ENCODE measurements around the gene SLC35B2. TPM values are rescaled to one million over a fixed set of nuclear protein-coding genes. Genes with fewer than 3 reads are reported as not detected.

SLC35B2 gene
- total RNA-seq, 2 donors from 2014 or later = 42.7 to 52.2 TPM

- Histone ChIP-seq H3K27ac (no peak overlapping the region), H3K4me1 (peaks cover 4% of the 10 kb centered on the region), H3K36me3 (no peaks in the 10 kb centered on the region), H3K4me3 (no peak overlapping the region), H3K27me3 (no peaks in the 10 kb centered on the region), H3K9me3 (no peaks in the 10 kb centered on the region), H3K9ac (ENCODE audit: low read depth in 2 of 2, low read length in 2 of 2) (peak overlapping the region in 1 of 2 donors; percentile 55)
- no peak for DNase-seq
- intact Hi-C loops (cut with DNase I) = no loop called here
- TF ChIP-seq CTCF (IDR thresholded peaks at IDR 0.05) = no peak
Measured at GRCh38 chr6:44217332-44218143, 39.8 kb downstream of the SLC35B2 start.

DNA sequence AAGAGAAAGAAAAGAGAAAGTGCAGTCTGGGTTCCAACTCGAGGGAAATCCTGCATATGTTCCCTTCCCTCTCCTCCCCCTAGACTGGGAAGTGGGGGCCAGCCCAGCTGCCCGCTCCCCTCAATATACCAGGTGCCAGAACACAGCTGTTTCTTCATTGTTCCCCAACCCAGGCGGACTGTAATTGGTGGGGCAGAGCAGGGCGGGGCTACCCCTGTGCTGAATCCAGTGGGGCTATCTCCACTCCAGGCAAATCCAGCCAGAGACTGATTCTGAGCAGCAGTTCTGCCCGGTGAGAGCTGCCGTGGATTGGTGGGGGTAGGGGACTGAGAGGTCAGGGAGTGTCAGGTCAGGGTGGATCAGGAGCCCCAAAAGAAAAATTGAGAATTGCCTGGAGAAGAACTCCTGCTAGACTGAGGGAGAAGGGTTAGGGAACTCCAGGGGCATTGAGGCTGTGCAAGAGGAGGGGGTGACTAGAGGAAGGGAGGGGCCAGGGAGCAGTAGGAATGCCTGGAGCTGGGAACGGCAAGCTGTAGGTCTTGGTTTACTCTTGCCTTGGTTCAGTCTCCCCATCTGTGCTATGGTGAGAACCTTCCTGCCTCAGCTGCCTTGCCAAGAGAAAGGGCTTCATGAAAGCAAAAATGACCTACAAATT, 40.5 kb downstream of the SLC35B2 start, which contains the start of gene MYMX:
Gene MYMX (plus strand): TSS at position 250 of the 655 bp plus-strand sequence. CDS start 546 bp downstream, outside the sequence.
- DNase-seq = no peak
- intact Hi-C loops (cut with DNase I) = no loop called here
- Histone ChIP-seq H3K9ac (ENCODE audit: low read depth in 2 of 2, low read length in 2 of 2) (peak within 1 kb of the TSS; percentile 30 to 55), H3K27me3 (no peaks in the 10 kb centered on the region), H3K4me1 (peaks cover 2% of the 10 kb centered on the region), H3K36me3 (no peaks in the 10 kb centered on the region), H3K4me3 (no peak within 1 kb of the TSS), H3K27ac (no peak within 1 kb of the TSS), H3K9me3 (no peaks in the 10 kb centered on the region)
- TF ChIP-seq CTCF (IDR thresholded peaks at IDR 0.05) = no peak

- DNase-seq = no peak
- H3K9me3 ChIP-seq = no peaks in the 10 kb centered on the region
- no peak overlapping the region for H3K9ac ChIP-seq (ENCODE audit: low read depth in 2 of 2, low read length in 2 of 2)
- intact Hi-C loops (cut with DNase I) = no loop called here
- no peaks in the 10 kb centered on the region for H3K36me3 ChIP-seq
- no peaks in the 10 kb centered on the region for H3K4me1 ChIP-seq
- H3K4me3 ChIP-seq = no peak overlapping the region
- no peak overlapping the region for H3K27ac ChIP-seq
- no peak for TF ChIP-seq CTCF (IDR thresholded peaks at IDR 0.05)
- no peaks in the 10 kb centered on the region for H3K27me3 ChIP-seq
Measured at GRCh38 chr6:44214307-44214706, 43.0 kb downstream of the SLC35B2 start.

- no peak overlapping the region for H3K27ac ChIP-seq
- no peaks in the 10 kb centered on the region for H3K4me1 ChIP-seq
- no peak overlapping the region for H3K9ac ChIP-seq (ENCODE audit: low read depth in 2 of 2, low read length in 2 of 2)
- intact Hi-C loops (cut with DNase I) = no loop called here
- H3K27me3 ChIP-seq = no peaks in the 10 kb centered on the region
- no peak overlapping the region for H3K4me3 ChIP-seq
- no peak for DNase-seq
- no peaks in the 10 kb centered on the region for H3K36me3 ChIP-seq
- no peak for TF ChIP-seq CTCF (IDR thresholded peaks at IDR 0.05)
- H3K9me3 ChIP-seq = no peaks in the 10 kb centered on the region
Measured at GRCh38 chr6:44211284-44211683, 46.0 kb downstream of the SLC35B2 start.

DNA sequence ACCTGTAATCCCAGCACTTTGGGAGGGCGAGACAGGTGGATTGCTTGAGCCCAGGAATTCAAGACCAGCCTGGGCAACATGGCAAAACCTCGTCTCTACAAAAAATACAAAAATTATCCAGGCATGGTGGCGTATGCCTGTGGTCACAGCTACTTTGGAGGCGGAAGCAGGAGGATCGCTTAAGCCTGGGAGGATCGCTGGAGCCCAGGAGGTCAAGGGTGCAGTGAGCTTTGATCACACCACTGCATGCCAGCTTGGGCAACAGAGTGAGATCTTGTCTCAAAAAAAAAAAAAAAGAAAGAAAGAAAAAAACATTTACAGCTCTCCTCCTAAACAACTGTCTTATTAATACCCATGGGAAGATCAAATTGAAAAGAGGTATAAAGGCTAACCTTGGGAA, 49.4 kb downstream of the SLC35B2 start:
- Histone ChIP-seq H3K36me3 (no peaks in the 10 kb centered on the region), H3K27me3 (no peaks in the 10 kb centered on the region), H3K4me3 (no peak overlapping the region)

More for the DNA sequence above, 49.4 kb downstream of the SLC35B2 start:
- H3K27ac ChIP-seq = no peak overlapping the region
- H3K4me1 ChIP-seq = no peaks in the 10 kb centered on the region
- no peak for TF ChIP-seq CTCF (IDR thresholded peaks at IDR 0.05)
- no peak overlapping the region for H3K9ac ChIP-seq (ENCODE audit: low read depth in 2 of 2, low read length in 2 of 2)
- no peaks in the 10 kb centered on the region for H3K9me3 ChIP-seq
- intact Hi-C loops (cut with DNase I) = no loop called here
- DNase-seq = no peak

Other genes starting within 250 kb of the SLC35B2 start
- 10 to 100 TPM; 72.0 to 77.7 TPM for gene MRPL14, start 130.1 kb downstream of the SLC35B2 start, total RNA-seq
- gene TMEM63B, start 130.0 kb downstream of the SLC35B2 start, total RNA-seq = 10 to 100 TPM; 74.3 to 95.3 TPM
- 1 to 10 TPM in 1 of 2 donors, not detected in 1; 2.0 TPM for gene CAPN11, start 98.7 kb downstream of the SLC35B2 start, total RNA-seq
- not detected for gene MYMX, start 40.6 kb downstream of the SLC35B2 start, total RNA-seq
- 10 to 100 TPM; 17.0 to 19.1 TPM for gene SLC29A1, start 33.9 kb downstream of the SLC35B2 start, total RNA-seq
- gene HSP90AB1, start 10.4 kb downstream of the SLC35B2 start, total RNA-seq = 1,000 to 10,000 TPM in 1 of 2 donors, 100 to 1,000 TPM in 1; 409 to 1,163 TPM
- gene NFKBIE, start 8.0 kb upstream of the SLC35B2 start, total RNA-seq = 10 to 100 TPM; 11.9 to 18.8 TPM
- gene TMEM151B, start 12.9 kb upstream of the SLC35B2 start, total RNA-seq = under 1 TPM; 0.12 to 0.19 TPM
- 10 to 100 TPM in 1 of 2 donors, 1 to 10 TPM in 1; 9.0 to 27.7 TPM for gene AARS2, start 55.8 kb upstream of the SLC35B2 start, total RNA-seq
- gene SPATS1, start 85.1 kb upstream of the SLC35B2 start, total RNA-seq = not detected
- 10 to 100 TPM; 20.6 to 20.8 TPM for gene CDC5L, start 130.2 kb upstream of the SLC35B2 start, total RNA-seq

Measured in colonic mucosa (tissue), 4 donors.